Activated T-cell treated with anti-CD3 and anti-CD28 coated beads, Interleukin-2, amount 50 U/mL, for 24 hours (primary cell): Measurements from ENCODE around the gene URB2.

ENCODE experiments used
- DNase-seq: peaks from one replicate; pipeline ENCODE4 v3.0.0-alpha.2; 2020
- H3K27ac Mint-ChIP-seq: 2 replicates; pipeline ENCODE4 v1.8.0; 2020; ENCODE audit warnings: mild to moderate bottlenecking, mixed read lengths
- H3K27me3 Mint-ChIP-seq: 2 replicates; pipeline ENCODE4 v1.8.0; 2020; ENCODE audit warnings: mixed read lengths
- H3K36me3 Mint-ChIP-seq: 2 replicates; pipeline ENCODE4 v1.8.0; 2020; ENCODE audit warnings: low read depth, mixed read lengths
- H3K4me1 Mint-ChIP-seq: 2 replicates; pipeline ENCODE4 v1.8.0; 2020; ENCODE audit warnings: low read depth, mixed read lengths
- H3K4me3 Mint-ChIP-seq: 2 replicates; pipeline ENCODE4 v1.8.0; 2020; ENCODE audit warnings: mild to moderate bottlenecking, moderate library complexity, mixed read lengths
- H3K9me3 Mint-ChIP-seq: 2 replicates; pipeline ENCODE4 v1.8.0; 2020; ENCODE audit warnings: mixed read lengths

Gene URB2

GRCh38 chr1:229624521-229625070, 1.5 kb upstream of the URB2 start:
- H3K27ac Mint-ChIP-seq, result peak overlapping the region; percentile 96
- H3K36me3 Mint-ChIP-seq, result peaks cover 63% of the 10 kb centered on the region
- H3K27me3 Mint-ChIP-seq, result no peaks in the 10 kb centered on the region
- H3K4me3 Mint-ChIP-seq, result peak overlapping the region; percentile 92
- H3K9me3 Mint-ChIP-seq, result no peaks in the 10 kb centered on the region
- peaks cover 68% of the 10 kb centered on the region for H3K4me1 Mint-ChIP-seq
- DNase-seq, result no peak

GRCh38 chr1:229625071-229625914, 754 bp upstream of the URB2 start:
- H3K27me3 Mint-ChIP-seq, result no peaks in the 10 kb centered on the region
- peaks cover 68% of the 10 kb centered on the region for H3K4me1 Mint-ChIP-seq
- peak; percentile 76 for DNase-seq
- peak overlapping the region; percentile 96 for H3K27ac Mint-ChIP-seq
- H3K9me3 Mint-ChIP-seq, result no peaks in the 10 kb centered on the region
- peak overlapping the region; percentile 92 for H3K4me3 Mint-ChIP-seq
- H3K36me3 Mint-ChIP-seq, result peaks cover 70% of the 10 kb centered on the region

DNA sequence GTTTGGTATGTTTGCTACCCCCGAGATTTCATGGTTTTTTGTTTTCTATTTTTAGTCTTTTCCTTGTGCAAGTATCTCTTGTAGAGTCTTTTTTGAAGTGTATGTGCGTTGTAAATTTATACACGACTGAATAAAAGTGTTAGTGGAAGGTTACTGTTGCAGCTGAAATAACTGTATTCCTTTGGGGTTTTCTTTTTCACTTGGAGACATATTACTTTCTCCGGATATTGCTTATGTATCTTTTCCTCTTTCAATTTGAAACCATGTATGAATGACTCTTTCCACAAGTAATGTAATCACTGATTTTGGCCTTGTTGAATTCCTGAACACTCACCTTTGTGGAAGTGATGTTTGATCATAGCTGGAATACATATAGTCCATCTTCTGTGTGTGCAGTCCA, 956 bp downstream of the URB2 start:
- no peaks in the 10 kb centered on the region for H3K27me3 Mint-ChIP-seq
- no peaks in the 10 kb centered on the region for H3K9me3 Mint-ChIP-seq
- no peak for DNase-seq
- H3K36me3 Mint-ChIP-seq, result peaks cover 76% of the 10 kb centered on the region
- H3K4me1 Mint-ChIP-seq, result peaks cover 67% of the 10 kb centered on the region
- peak overlapping the region; percentile 98 for H3K27ac Mint-ChIP-seq
- H3K4me3 Mint-ChIP-seq, result peak overlapping the region; percentile 98

- Mint-ChIP-seq H3K9me3 (no peaks in the 10 kb centered on the region), H3K4me1 (peaks cover 49% of the 10 kb centered on the region), H3K36me3 (peaks cover 78% of the 10 kb centered on the region), H3K27me3 (no peaks in the 10 kb centered on the region), H3K27ac (peak overlapping the region; percentile 50), H3K4me3 (no peak overlapping the region)
- no peak for DNase-seq
These were observed 3.2 kb downstream of the URB2 start for GRCh38 chr1:229629261-229629660.

GRCh38 chr1:229631148-229631547, 5.1 kb downstream of the URB2 start:
- Mint-ChIP-seq H3K4me3 (no peak overlapping the region), H3K27me3 (no peaks in the 10 kb centered on the region), H3K9me3 (no peaks in the 10 kb centered on the region), H3K36me3 (peaks cover 89% of the 10 kb centered on the region), H3K4me1 (peaks cover 40% of the 10 kb centered on the region), H3K27ac (peak overlapping the region; percentile 45)
- no peak for DNase-seq

GRCh38 chr1:229631966-229632365, 5.9 kb downstream of the URB2 start:
- Mint-ChIP-seq H3K27ac (no peak overlapping the region), H3K4me1 (peaks cover 40% of the 10 kb centered on the region), H3K36me3 (peaks cover 91% of the 10 kb centered on the region), H3K4me3 (no peak overlapping the region), H3K27me3 (no peaks in the 10 kb centered on the region), H3K9me3 (no peaks in the 10 kb centered on the region)
- DNase-seq, result no peak

GRCh38 chr1:229636042-229636441, 10.0 kb downstream of the URB2 start:
- Mint-ChIP-seq H3K4me1 (peaks cover 21% of the 10 kb centered on the region), H3K27ac (no peak overlapping the region), H3K9me3 (no peaks in the 10 kb centered on the region), H3K4me3 (no peak overlapping the region), H3K27me3 (no peaks in the 10 kb centered on the region), H3K36me3 (peaks cover 94% of the 10 kb centered on the region)
- no peak for DNase-seq

DNA sequence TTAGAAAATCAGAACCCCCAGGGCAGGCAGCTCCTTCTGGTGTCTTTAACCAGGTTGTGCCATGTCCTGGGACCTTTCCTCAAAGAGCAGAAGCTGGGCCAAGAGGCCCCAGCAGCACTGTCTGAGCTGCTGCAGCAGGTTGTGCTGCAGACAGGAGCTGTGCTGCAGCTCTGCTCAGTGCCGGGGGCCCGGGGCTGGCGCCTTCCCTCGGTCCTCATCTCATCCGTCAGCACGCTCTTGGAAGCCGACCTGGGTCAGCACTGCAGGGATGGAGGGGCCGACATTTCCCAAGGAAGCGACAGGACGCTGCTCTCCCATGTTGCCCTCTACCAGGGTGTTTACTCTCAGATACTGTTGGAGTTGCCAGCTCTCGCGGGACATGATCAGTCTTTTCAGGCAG, 11.7 kb downstream of the URB2 start:
- H3K36me3 Mint-ChIP-seq, result peaks cover 94% of the 10 kb centered on the region
- H3K4me3 Mint-ChIP-seq, result no peak overlapping the region
- no peaks in the 10 kb centered on the region for H3K27me3 Mint-ChIP-seq
- no peak for DNase-seq
- H3K9me3 Mint-ChIP-seq, result no peaks in the 10 kb centered on the region
- no peak overlapping the region for H3K27ac Mint-ChIP-seq
- peaks cover 18% of the 10 kb centered on the region for H3K4me1 Mint-ChIP-seq

DNA sequence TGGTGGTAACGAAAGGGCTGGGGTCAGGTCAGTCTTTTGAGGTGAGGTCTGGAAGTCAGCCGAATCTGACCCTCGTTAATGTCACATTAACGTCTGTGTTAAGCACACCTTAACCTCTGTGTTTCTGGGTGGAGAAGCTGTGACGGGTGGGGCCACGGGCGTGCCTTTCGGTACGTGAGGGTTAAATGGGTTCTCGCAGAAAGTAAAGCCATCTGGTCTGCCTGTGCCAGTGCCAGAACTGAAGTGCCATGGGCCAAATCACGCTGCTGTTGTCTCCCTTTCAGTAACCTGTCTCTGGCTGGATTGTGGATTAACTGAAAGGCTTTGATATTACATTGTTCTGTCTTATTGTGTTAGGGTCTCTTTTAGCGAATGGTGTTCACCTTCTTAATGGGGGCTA, 14.4 kb downstream of the URB2 start:
- H3K9me3 Mint-ChIP-seq, result no peaks in the 10 kb centered on the region
- DNase-seq, result no peak
- H3K4me3 Mint-ChIP-seq, result no peak overlapping the region
- H3K4me1 Mint-ChIP-seq, result peaks cover 18% of the 10 kb centered on the region
- H3K36me3 Mint-ChIP-seq, result peaks cover 97% of the 10 kb centered on the region
- H3K27me3 Mint-ChIP-seq, result no peaks in the 10 kb centered on the region
- H3K27ac Mint-ChIP-seq, result no peak overlapping the region

- Mint-ChIP-seq H3K27me3 (no peaks in the 10 kb centered on the region), H3K4me1 (peaks cover 18% of the 10 kb centered on the region), H3K4me3 (no peak overlapping the region), H3K9me3 (no peaks in the 10 kb centered on the region), H3K27ac (no peak overlapping the region), H3K36me3 (peaks cover 96% of the 10 kb centered on the region)
- no peak for DNase-seq
These were observed 15.3 kb downstream of the URB2 start for GRCh38 chr1:229641306-229641705.

DNA sequence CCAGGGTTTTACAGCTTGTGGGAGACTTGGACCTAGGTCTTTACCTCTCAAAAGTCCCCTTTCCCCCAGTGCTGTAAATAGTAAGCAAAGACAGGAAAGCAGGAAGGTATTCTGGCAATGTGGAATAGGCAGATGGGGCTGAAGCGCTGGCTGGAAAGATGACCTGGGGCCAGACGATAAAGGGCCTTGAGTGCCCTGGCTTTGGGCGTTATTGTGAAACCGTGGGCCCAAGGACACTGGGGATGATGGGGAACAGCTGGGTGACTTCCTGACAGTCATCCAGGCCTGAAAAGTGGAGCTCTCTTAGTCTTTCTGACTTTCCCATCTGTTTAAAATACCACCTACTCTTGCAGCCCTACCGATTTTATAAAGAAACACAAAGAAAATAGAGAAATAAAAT, 16.3 kb downstream of the URB2 start:
- H3K36me3 Mint-ChIP-seq, result peaks cover 96% of the 10 kb centered on the region
- no peaks in the 10 kb centered on the region for H3K9me3 Mint-ChIP-seq
- H3K27ac Mint-ChIP-seq, result peak overlapping the region; percentile 6
- DNase-seq, result no peak
- no peaks in the 10 kb centered on the region for H3K27me3 Mint-ChIP-seq
- peaks cover 16% of the 10 kb centered on the region for H3K4me1 Mint-ChIP-seq
- no peak overlapping the region for H3K4me3 Mint-ChIP-seq

DNA sequence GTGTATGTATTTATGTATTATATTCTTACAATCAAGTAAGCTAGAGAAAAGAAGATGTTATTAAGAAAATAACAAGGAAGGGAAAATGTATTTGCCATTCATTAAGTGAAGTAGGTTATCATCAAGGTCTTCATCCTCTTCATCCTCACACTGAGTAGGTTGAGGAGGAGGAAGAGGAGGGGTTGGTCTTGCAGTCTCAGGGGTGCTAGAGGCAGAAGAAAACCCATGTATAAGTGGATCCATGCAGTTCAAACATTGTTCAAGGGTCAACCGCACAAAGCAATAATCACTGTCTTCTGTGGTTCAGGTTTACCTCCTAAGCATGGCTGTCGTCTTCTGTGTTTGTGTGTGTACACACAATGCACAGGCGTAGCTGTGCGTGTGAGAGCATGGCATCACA, 16.9 kb downstream of the URB2 start:
- Mint-ChIP-seq H3K4me3 (no peak overlapping the region), H3K9me3 (no peaks in the 10 kb centered on the region), H3K4me1 (peaks cover 13% of the 10 kb centered on the region), H3K36me3 (peaks cover 96% of the 10 kb centered on the region), H3K27ac (no peak overlapping the region), H3K27me3 (no peaks in the 10 kb centered on the region)
- no peak for DNase-seq

DNA sequence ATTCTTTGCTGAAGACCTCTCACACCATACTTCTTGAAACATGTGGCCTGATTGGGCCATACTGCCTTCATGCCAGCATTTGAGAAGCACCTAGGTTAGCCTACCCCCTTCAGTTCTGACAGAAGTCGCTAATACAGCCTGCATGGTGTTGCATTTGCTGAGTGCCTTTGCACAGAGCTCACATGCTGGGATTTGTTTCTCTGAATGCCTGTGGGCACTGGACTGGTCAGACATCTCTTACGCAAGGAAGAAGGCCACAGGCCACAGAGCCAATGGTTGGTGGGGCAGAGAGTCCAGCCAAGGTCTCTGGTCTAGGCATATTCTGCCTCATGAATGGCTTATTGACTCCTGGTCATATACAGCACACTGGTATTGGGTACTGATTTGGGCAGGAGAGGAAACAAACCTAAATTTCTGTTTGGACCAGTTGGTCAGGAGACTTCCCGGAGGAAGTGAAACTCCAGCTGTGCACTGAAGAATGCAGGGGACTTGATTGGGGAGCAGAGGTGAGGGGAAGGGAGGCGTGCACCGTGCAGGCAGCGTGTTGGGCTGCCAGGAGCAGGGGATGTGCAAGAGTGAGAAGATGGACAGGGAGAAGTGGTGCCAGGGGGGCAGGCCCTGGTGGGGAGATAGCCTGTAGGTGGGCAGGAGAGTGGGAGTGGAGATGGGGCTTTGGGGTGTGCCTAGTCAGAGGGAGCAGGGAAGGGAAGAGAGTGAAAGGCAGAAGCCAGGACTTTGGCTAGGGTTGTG, 18.1 kb downstream of the URB2 start:
- Mint-ChIP-seq H3K36me3 (peaks cover 97% of the 10 kb centered on the region), H3K4me1 (peaks cover 6% of the 10 kb centered on the region), H3K27ac (no peak overlapping the region), H3K9me3 (no peaks in the 10 kb centered on the region), H3K27me3 (no peaks in the 10 kb centered on the region), H3K4me3 (no peak overlapping the region)
- DNase-seq, result no peak

- Mint-ChIP-seq H3K27me3 (no peaks in the 10 kb centered on the region), H3K27ac (no peak overlapping the region), H3K4me3 (no peak overlapping the region), H3K4me1 (peaks cover 6% of the 10 kb centered on the region), H3K36me3 (peaks cover 98% of the 10 kb centered on the region), H3K9me3 (no peaks in the 10 kb centered on the region)
- no peak for DNase-seq
These were observed 19.4 kb downstream of the URB2 start for GRCh38 chr1:229645324-229645993.
